ENCODE measurements around the gene ZDHHC21. TPM values are rescaled to one million over a fixed set of nuclear protein-coding genes. Genes with fewer than 3 reads are reported as not detected.

Gene ZDHHC21
- total RNA-seq, 1 experiment from 2014 or later = 9.9 TPM

DNA sequence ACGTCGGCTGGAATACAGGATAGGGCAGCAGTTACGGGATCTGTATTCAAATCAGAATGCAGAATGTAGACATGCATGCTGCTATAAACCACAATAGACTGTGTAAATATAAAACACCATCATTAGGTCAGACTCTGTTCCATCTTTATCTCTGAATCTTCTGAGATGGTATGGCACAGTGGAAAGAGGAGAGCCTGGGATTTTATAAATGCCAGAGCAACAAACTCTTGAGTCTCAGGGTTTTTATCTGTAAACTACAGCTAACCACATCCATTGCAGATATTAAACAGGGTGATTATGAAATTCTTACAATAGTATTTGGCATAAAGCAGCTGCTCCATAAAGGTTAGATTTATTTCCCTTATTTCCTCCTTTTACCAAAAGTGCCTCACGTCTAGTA is 108.7 kb downstream of the ZDHHC21 start:
- H3K27me3 Mint-ChIP-seq (ENCODE audit: insufficient read depth, unreplicated experiment) = no peaks in the 10 kb centered on the region
- H3K9me3 Mint-ChIP-seq (ENCODE audit: unreplicated experiment) = peaks cover 9% of the 10 kb centered on the region
- no peaks in the 10 kb centered on the region for H3K4me1 Mint-ChIP-seq (ENCODE audit: insufficient read depth, unreplicated experiment)
- no peak overlapping the region for H3K27ac Mint-ChIP-seq (ENCODE audit: low read depth, unreplicated experiment)
- no peak for DNase-seq (ENCODE audit: unreplicated experiment)
- no peak overlapping the region for H3K4me3 Mint-ChIP-seq (ENCODE audit: unreplicated experiment)
- POLR2A ChIA-PET = interaction anchor here (0.7 kb wide), 1 partner anchor 195 kb away, joined by 3 read pairs; no protein-coding TSS in a partner anchor
- TF ChIP-seq, protein P1, sequence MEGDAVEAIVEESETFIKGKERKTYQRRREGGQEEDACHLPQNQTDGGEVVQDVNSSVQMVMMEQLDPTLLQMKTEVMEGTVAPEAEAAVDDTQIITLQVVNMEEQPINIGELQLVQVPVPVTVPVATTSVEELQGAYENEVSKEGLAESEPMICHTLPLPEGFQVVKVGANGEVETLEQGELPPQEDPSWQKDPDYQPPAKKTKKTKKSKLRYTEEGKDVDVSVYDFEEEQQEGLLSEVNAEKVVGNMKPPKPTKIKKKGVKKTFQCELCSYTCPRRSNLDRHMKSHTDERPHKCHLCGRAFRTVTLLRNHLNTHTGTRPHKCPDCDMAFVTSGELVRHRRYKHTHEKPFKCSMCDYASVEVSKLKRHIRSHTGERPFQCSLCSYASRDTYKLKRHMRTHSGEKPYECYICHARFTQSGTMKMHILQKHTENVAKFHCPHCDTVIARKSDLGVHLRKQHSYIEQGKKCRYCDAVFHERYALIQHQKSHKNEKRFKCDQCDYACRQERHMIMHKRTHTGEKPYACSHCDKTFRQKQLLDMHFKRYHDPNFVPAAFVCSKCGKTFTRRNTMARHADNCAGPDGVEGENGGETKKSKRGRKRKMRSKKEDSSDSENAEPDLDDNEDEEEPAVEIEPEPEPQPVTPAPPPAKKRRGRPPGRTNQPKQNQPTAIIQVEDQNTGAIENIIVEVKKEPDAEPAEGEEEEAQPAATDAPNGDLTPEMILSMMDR (IDR thresholded peaks at IDR 0.05; ENCODE audit: unreplicated experiment) = no peak
- no TSS peak for BruUV-seq (replicated peaks)
- intact Hi-C loops (cut with micrococcal nuclease) = no loop called here
- CTCF ChIA-PET = interaction anchor here (0.6 to 1.3 kb wide), 3 partner anchors 10 to 559 kb away, joined by 3 read pairs; no protein-coding TSS in a partner anchor
- no peaks in the 10 kb centered on the region for H3K36me3 Mint-ChIP-seq (ENCODE audit: insufficient read depth, unreplicated experiment)

DNA sequence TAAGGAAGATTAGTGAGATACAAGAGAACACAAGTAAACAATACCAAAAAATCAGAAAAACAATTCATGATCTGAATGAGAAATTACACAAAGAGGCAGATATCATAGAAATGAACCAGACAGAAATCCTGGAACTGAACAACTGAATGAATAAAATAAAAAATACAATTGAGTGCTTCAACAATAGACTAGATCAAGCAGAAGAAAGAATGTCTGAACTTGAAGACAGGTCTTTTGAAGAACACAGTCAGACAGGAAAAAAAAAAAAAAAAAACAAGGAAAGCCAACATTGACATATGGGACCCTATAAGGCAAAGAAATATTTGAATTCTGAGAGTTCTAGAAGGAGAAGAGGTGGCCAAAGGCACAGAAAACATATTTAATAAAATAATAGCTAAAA is 115.2 kb downstream of the ZDHHC21 start:
- intact Hi-C loops (cut with micrococcal nuclease) = no loop called here
- peaks cover 9% of the 10 kb centered on the region for H3K9me3 Mint-ChIP-seq (ENCODE audit: unreplicated experiment)
- TF ChIP-seq, protein P1 (IDR thresholded peaks at IDR 0.05; ENCODE audit: unreplicated experiment) = no peak
- POLR2A ChIA-PET = no interaction called here
- no TSS peak for BruUV-seq (replicated peaks)
- CTCF ChIA-PET = interaction anchor here (0.6 kb wide), 2 partner anchors 35 to 128 kb away, joined by 3 read pairs; no protein-coding TSS in a partner anchor
- no peak overlapping the region for H3K4me3 Mint-ChIP-seq (ENCODE audit: unreplicated experiment)
- no peak for DNase-seq (ENCODE audit: unreplicated experiment)
- no peaks in the 10 kb centered on the region for H3K36me3 Mint-ChIP-seq (ENCODE audit: insufficient read depth, unreplicated experiment)
- H3K4me1 Mint-ChIP-seq (ENCODE audit: insufficient read depth, unreplicated experiment) = no peaks in the 10 kb centered on the region
- H3K27me3 Mint-ChIP-seq (ENCODE audit: insufficient read depth, unreplicated experiment) = no peaks in the 10 kb centered on the region
- no peak overlapping the region for H3K27ac Mint-ChIP-seq (ENCODE audit: low read depth, unreplicated experiment)

DNA sequence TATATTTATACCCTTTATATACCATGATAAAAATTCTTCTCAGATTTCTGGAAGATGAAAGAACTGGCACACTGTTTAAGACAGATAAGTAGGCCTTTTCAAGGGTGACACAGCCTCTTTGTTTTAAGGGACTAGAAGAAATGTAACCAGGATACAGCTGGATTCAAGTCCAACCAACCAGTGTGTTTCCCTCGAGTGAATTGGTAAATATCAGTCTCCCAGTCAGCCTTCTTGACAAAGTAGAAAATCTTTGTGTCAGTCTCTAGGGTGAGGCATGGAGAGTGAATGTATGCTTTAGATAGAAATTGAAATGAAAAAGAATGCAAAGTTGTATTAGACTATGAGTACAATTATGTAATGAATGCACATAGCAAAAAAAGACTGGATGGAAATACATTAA is 119.1 kb downstream of the ZDHHC21 start:
- Mint-ChIP-seq H3K36me3 (ENCODE audit: insufficient read depth, unreplicated experiment) (no peaks in the 10 kb centered on the region), H3K4me3 (ENCODE audit: unreplicated experiment) (no peak overlapping the region), H3K4me1 (ENCODE audit: insufficient read depth, unreplicated experiment) (no peaks in the 10 kb centered on the region), H3K27ac (ENCODE audit: low read depth, unreplicated experiment) (no peak overlapping the region), H3K27me3 (ENCODE audit: insufficient read depth, unreplicated experiment) (no peaks in the 10 kb centered on the region), H3K9me3 (ENCODE audit: unreplicated experiment) (no peaks in the 10 kb centered on the region)
- CTCF ChIA-PET = no interaction called here
- no peak for DNase-seq (ENCODE audit: unreplicated experiment)
- TF ChIP-seq, protein P1 (IDR thresholded peaks at IDR 0.05; ENCODE audit: unreplicated experiment) = no peak
- POLR2A ChIA-PET = no interaction called here
- no TSS peak for BruUV-seq (replicated peaks)
- intact Hi-C loops (cut with micrococcal nuclease) = no loop called here

DNA sequence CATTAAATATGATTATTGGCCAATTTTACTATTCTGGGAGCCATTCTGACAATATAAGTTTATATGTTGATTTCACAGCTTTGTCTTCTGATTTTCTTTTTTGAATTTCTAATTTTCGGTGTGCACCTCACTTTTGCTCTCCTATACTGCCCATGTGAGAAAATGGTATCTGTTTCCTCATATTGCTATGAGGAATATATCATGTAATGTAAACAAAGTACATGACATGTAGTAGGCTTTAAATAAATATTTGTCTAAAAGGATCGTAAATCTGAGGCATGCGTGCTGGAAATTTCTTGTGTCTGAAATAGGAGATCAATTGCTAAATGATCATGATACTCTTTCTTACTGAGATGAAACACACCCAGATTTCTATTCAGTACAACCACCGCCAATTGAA is 119.9 kb downstream of the ZDHHC21 start:
- no peaks in the 10 kb centered on the region for H3K9me3 Mint-ChIP-seq (ENCODE audit: unreplicated experiment)
- BruUV-seq (replicated peaks) = no TSS peak
- no peak for DNase-seq (ENCODE audit: unreplicated experiment)
- no peaks in the 10 kb centered on the region for H3K36me3 Mint-ChIP-seq (ENCODE audit: insufficient read depth, unreplicated experiment)
- TF ChIP-seq, protein P1 (IDR thresholded peaks at IDR 0.05; ENCODE audit: unreplicated experiment) = no peak
- H3K4me3 Mint-ChIP-seq (ENCODE audit: unreplicated experiment) = no peak overlapping the region
- ChIA-PET POLR2A (no interaction called here), CTCF (interaction anchor here (0.6 kb wide), 1 partner anchor 48 kb away, joined by 3 read pairs; no protein-coding TSS in a partner anchor)
- intact Hi-C loops (cut with micrococcal nuclease) = no loop called here
- no peaks in the 10 kb centered on the region for H3K4me1 Mint-ChIP-seq (ENCODE audit: insufficient read depth, unreplicated experiment)
- H3K27ac Mint-ChIP-seq (ENCODE audit: low read depth, unreplicated experiment) = no peak overlapping the region
- H3K27me3 Mint-ChIP-seq (ENCODE audit: insufficient read depth, unreplicated experiment) = no peaks in the 10 kb centered on the region
